Measurements from ENCODE around the gene GJB4. TPM values are rescaled to one million over a fixed set of nuclear protein-coding genes. Genes with fewer than 3 reads are reported as not detected.

Gene GJB4
- total RNA-seq, 1 experiment from 2014 or later, result 0.07 TPM

GRCh38 chr1:34761176-34761761 lies 1.7 kb downstream of the GJB4 start (continued):
- TF ChIP-seq ELF4 (CRISPR knock-in tag; IDR thresholded peaks at IDR 0.05; ENCODE audit: low read depth) (no peak), EMX1 (CRISPR knock-in tag; IDR thresholded peaks at IDR 0.05) (no peak), PRRX2 (CRISPR knock-in tag; IDR thresholded peaks at IDR 0.05) (no peak), CDX4 (CRISPR knock-in tag; IDR thresholded peaks at IDR 0.05; ENCODE audit: borderline replicate concordance) (no peak), ERG (CRISPR knock-in tag; IDR thresholded peaks at IDR 0.05) (no peak)

GRCh38 chr1:34761776-34762307 lies 2.3 kb downstream of the GJB4 start:
- ChIA-PET POLR2A (no interaction called here), CTCF (interaction anchor here (1.4 kb wide), 1 partner anchor 19 kb away, joined by 6 read pairs; no protein-coding TSS in a partner anchor)
- ATAC-seq, result no peak
- H3K27me3 Mint-ChIP-seq (ENCODE audit: low read depth), result peaks cover 3% of the 10 kb centered on the region; the same call in 1 of the 2 replicates
- H3K36me3 Mint-ChIP-seq, result no peaks in the 10 kb centered on the region; the same call in 1 of the 2 replicates
- H3K9me3 Mint-ChIP-seq, result peaks cover 9% of the 10 kb centered on the region; the same call in 1 of the 2 replicates
- TF ChIP-seq NR2C2 (CRISPR knock-in tag; IDR thresholded peaks at IDR 0.05), result no peak
- TF ChIP-seq SMAD3 (CRISPR knock-in tag; IDR thresholded peaks at IDR 0.05; ENCODE audit: borderline replicate concordance), result no peak
- TF ChIP-seq ARID4B (CRISPR knock-in tag; IDR thresholded peaks at IDR 0.05; ENCODE audit: borderline replicate concordance), result no peak
- no peak for TF ChIP-seq MXD4 (CRISPR knock-in tag; IDR thresholded peaks at IDR 0.05; ENCODE audit: borderline replicate concordance)
- no peak for TF ChIP-seq ZNF416 (CRISPR knock-in tag; IDR thresholded peaks at IDR 0.05)
- TF ChIP-seq MYBL2 (CRISPR knock-in tag; IDR thresholded peaks at IDR 0.05), result no peak
- TF ChIP-seq SOX15 (CRISPR knock-in tag; IDR thresholded peaks at IDR 0.05), result no peak
- no peak for TF ChIP-seq CREB1 (CRISPR knock-in tag; IDR thresholded peaks at IDR 0.05)
- no peak for TF ChIP-seq KAT7 (CRISPR knock-in tag; IDR thresholded peaks at IDR 0.05; ENCODE audit: borderline replicate concordance)
- no peak for TF ChIP-seq NR1H2 (CRISPR knock-in tag; IDR thresholded peaks at IDR 0.05)
- no peak for TF ChIP-seq ZNF232 (CRISPR knock-in tag; IDR thresholded peaks at IDR 0.05)
- TF ChIP-seq ATF3 (CRISPR knock-in tag; conservative IDR thresholded peaks at IDR 0.05), result no peak
- TF ChIP-seq IRF1 (CRISPR knock-in tag; IDR thresholded peaks at IDR 0.05), result no peak
- no peak for TF ChIP-seq TEAD1 (CRISPR knock-in tag; IDR thresholded peaks at IDR 0.05)
- TF ChIP-seq ZNF512 (CRISPR knock-in tag; IDR thresholded peaks at IDR 0.05; ENCODE audit: borderline replicate concordance), result no peak
- TF ChIP-seq GTF2I (CRISPR knock-in tag; conservative IDR thresholded peaks at IDR 0.05), result no peak
- no peak for TF ChIP-seq ATF1 (CRISPR knock-in tag; IDR thresholded peaks at IDR 0.05)
- no peak for DNase-seq (ENCODE audit: low spot score)
- peaks cover 19% of the 10 kb centered on the region for H3K4me1 Mint-ChIP-seq
- H3K4me3 Mint-ChIP-seq, result no peak overlapping the region
- no peak overlapping the region for H3K27ac Mint-ChIP-seq
